Endothelial cell (in vitro differentiated cells): Measurements from ENCODE around the gene MYH7. TPM values are rescaled to one million over a fixed set of nuclear protein-coding genes. Genes with fewer than 3 reads are reported as not detected.

Source experiments
- DNase-seq: peaks from one replicate; pipeline ENCODE4 v3.0.0; 2021; ENCODE audit warnings: low spot score
- H3K27ac Mint-ChIP-seq: one replicate; pipeline ENCODE4 v1.8.0; 2021; ENCODE audit warnings: mixed read lengths, inconsistent platforms; ENCODE audit not compliant: unreplicated experiment
- H3K27me3 Mint-ChIP-seq: one replicate; pipeline ENCODE4 v1.8.0; 2021; ENCODE audit warnings: mild to moderate bottlenecking, moderate library complexity, mixed read lengths, inconsistent platforms; ENCODE audit not compliant: unreplicated experiment
- H3K36me3 Mint-ChIP-seq: one replicate; pipeline ENCODE4 v1.8.0; 2021; ENCODE audit warnings: mild to moderate bottlenecking, low read depth, mixed read lengths, inconsistent platforms; ENCODE audit not compliant: unreplicated experiment
- H3K4me1 Mint-ChIP-seq: one replicate; pipeline ENCODE4 v1.8.0; 2021; ENCODE audit warnings: mild to moderate bottlenecking, mixed read lengths, inconsistent platforms; ENCODE audit not compliant: unreplicated experiment
- H3K4me3 Mint-ChIP-seq: one replicate; pipeline ENCODE4 v1.8.0; 2021; ENCODE audit warnings: mild to moderate bottlenecking, mixed read lengths, inconsistent platforms; ENCODE audit not compliant: unreplicated experiment
- H3K9me3 Mint-ChIP-seq: one replicate; pipeline ENCODE4 v1.8.0; 2021; ENCODE audit warnings: mixed read lengths, inconsistent platforms; ENCODE audit not compliant: unreplicated experiment
- CTCF ChIP-seq: fragments of 200-600 bp; sonication (generic); IDR thresholded peaks from one replicate; pipeline ENCODE4 v1.5.0; 2021; ENCODE audit warnings: antibody characterized with exemption; ENCODE audit not compliant: unreplicated experiment
- total RNA-seq: library from RNA; stranded (reverse); fragmentation: NEBNext Ultra II Directional; extraction: Animal tissue kit (Norgen Biotek cat#: 25700); gene quantifications from one replicate; pipeline ENCODE4 v1.2.1, GENCODE V29; 2021; ENCODE audit not compliant: unreplicated experiment

The MYH7 gene
- total RNA-seq, 1 donor from 2014 or later: 0.18 TPM

- Mint-ChIP-seq H3K4me3 (no peak within 1 kb of the TSS), H3K9me3 (no peaks in the 10 kb centered on the region), H3K4me1 (peaks cover 26% of the 10 kb centered on the region), H3K27me3 (peaks cover 26% of the 10 kb centered on the region), H3K27ac (no peak within 1 kb of the TSS), H3K36me3 (peaks cover 7% of the 10 kb centered on the region)
- TF ChIP-seq CTCF: no peak
- DNase-seq: no peak
Observed at GRCh38 chr14:23407516-23408306, 27.7 kb downstream of the MYH7 start, which contains the start of gene MYH6. Gene MYH6 (minus strand): TSS chr14:23408273. CDS start chr14:23407223, 1,050 bp downstream.

GRCh38 chr14:23406725-23407355 is 28.6 kb downstream of the MYH7 start:
- peaks cover 23% of the 10 kb centered on the region for H3K4me1 Mint-ChIP-seq
- peaks cover 24% of the 10 kb centered on the region for H3K27me3 Mint-ChIP-seq
- DNase-seq: no peak
- no peak overlapping the region for H3K4me3 Mint-ChIP-seq
- TF ChIP-seq CTCF: no peak
- no peak overlapping the region for H3K27ac Mint-ChIP-seq
- H3K36me3 Mint-ChIP-seq: peaks cover 7% of the 10 kb centered on the region
- H3K9me3 Mint-ChIP-seq: no peaks in the 10 kb centered on the region

GRCh38 chr14:23406244-23406643 is 29.2 kb downstream of the MYH7 start:
- Mint-ChIP-seq H3K27me3 (peaks cover 21% of the 10 kb centered on the region), H3K4me3 (no peak overlapping the region), H3K4me1 (peaks cover 17% of the 10 kb centered on the region), H3K36me3 (peaks cover 7% of the 10 kb centered on the region), H3K27ac (no peak overlapping the region), H3K9me3 (no peaks in the 10 kb centered on the region)
- TF ChIP-seq CTCF: no peak
- DNase-seq: no peak

GRCh38 chr14:23405516-23406025 is 29.9 kb downstream of the MYH7 start:
- H3K27me3 Mint-ChIP-seq: peaks cover 20% of the 10 kb centered on the region
- H3K27ac Mint-ChIP-seq: no peak overlapping the region

More at GRCh38 chr14:23405516-23406025, 29.9 kb downstream of the MYH7 start:
- no peak overlapping the region for H3K4me3 Mint-ChIP-seq
- no peaks in the 10 kb centered on the region for H3K9me3 Mint-ChIP-seq
- no peak for DNase-seq
- H3K4me1 Mint-ChIP-seq: peaks cover 11% of the 10 kb centered on the region
- peaks cover 5% of the 10 kb centered on the region for H3K36me3 Mint-ChIP-seq
- no peak for TF ChIP-seq CTCF
